Measurements from ENCODE around the gene WWOX. TPM values are rescaled to one million over a fixed set of nuclear protein-coding genes. Genes with fewer than 3 reads are reported as not detected.

Gene WWOX
- total RNA-seq, 6 donors from 2014 or later, result 18.7 to 167 (median 31.0) TPM

GRCh38 chr16:78799429-78799828 is 700.0 kb downstream of the WWOX start:
- no peak for ATAC-seq (ENCODE audit: low FRiP score in 2 of 2)

GRCh38 chr16:78800523-78800922 is 701.1 kb downstream of the WWOX start:
- DNase-seq, result no peak
- no peaks in the 10 kb centered on the region for H3K9me3 ChIP-seq
- 71 to 75% methylated on average over 3 of the region's 3 CpGs for WGBS, 2 donors

More at GRCh38 chr16:78799429-78799828, 700.0 kb downstream of the WWOX start:
- Histone ChIP-seq H3K27me3 (no peaks in the 10 kb centered on the region), H3K27ac (no peak overlapping the region), H3K36me3 (no peaks in the 10 kb centered on the region), H3K4me1 (no peaks in the 10 kb centered on the region), H3K9me3 (no peaks in the 10 kb centered on the region), H3K4me3 (no peak overlapping the region)
- TF ChIP-seq CTCF (IDR thresholded peaks at IDR 0.05) (no peak), POLR2AphosphoS5 (IDR thresholded peaks at IDR 0.05) (no peak), EP300 (IDR thresholded peaks at IDR 0.05) (no peak), POLR2A (IDR thresholded peaks at IDR 0.05) (no peak)
- DNase-seq, result no peak
- WGBS, 2 donors, result 73 to 88% methylated on average over 4 to 5 of the region's 5 CpGs

GRCh38 chr16:78804058-78804735 is 704.7 kb downstream of the WWOX start:
- no peak overlapping the region for H3K4me3 ChIP-seq
- H3K9me3 ChIP-seq, result peaks cover 0 to 4% (median 0%) of the 10 kb centered on the region in 4 donors
- H3K27me3 ChIP-seq, result no peaks in the 10 kb centered on the region
- WGBS, 2 donors, result 94 to 96% methylated on average over 13 of the region's 13 CpGs
- no peak overlapping the region for H3K27ac ChIP-seq
- no peaks in the 10 kb centered on the region for H3K36me3 ChIP-seq
- no peak for ATAC-seq (ENCODE audit: low FRiP score in 2 of 2)
- no peak for DNase-seq
- TF ChIP-seq CTCF (IDR thresholded peaks at IDR 0.05), result no peak
- no peak for TF ChIP-seq POLR2A (IDR thresholded peaks at IDR 0.05)
- TF ChIP-seq POLR2AphosphoS5 (IDR thresholded peaks at IDR 0.05), result no peak
- no peak for TF ChIP-seq EP300 (IDR thresholded peaks at IDR 0.05)
- no peaks in the 10 kb centered on the region for H3K4me1 ChIP-seq

More at GRCh38 chr16:78800523-78800922, 701.1 kb downstream of the WWOX start:
- no peaks in the 10 kb centered on the region for H3K36me3 ChIP-seq
- no peaks in the 10 kb centered on the region for H3K4me1 ChIP-seq
- no peak for TF ChIP-seq CTCF (IDR thresholded peaks at IDR 0.05)
- no peak for TF ChIP-seq POLR2AphosphoS5 (IDR thresholded peaks at IDR 0.05)
- TF ChIP-seq EP300 (IDR thresholded peaks at IDR 0.05), result no peak
- TF ChIP-seq POLR2A (IDR thresholded peaks at IDR 0.05), result no peak
- no peak for ATAC-seq (ENCODE audit: low FRiP score in 2 of 2)
- H3K27ac ChIP-seq, result no peak overlapping the region
- no peaks in the 10 kb centered on the region for H3K27me3 ChIP-seq
- H3K4me3 ChIP-seq, result no peak overlapping the region

- DNase-seq, result no peak
- 78 to 83% methylated on average over 5 of the region's 5 CpGs for WGBS, 2 donors
- no peaks in the 10 kb centered on the region for H3K36me3 ChIP-seq
Measured at GRCh38 chr16:78805556-78805955, 706.1 kb downstream of the WWOX start.

More at GRCh38 chr16:78805556-78805955, 706.1 kb downstream of the WWOX start:
- Histone ChIP-seq H3K4me3 (no peak overlapping the region), H3K9me3 (peaks cover 0 to 4% (median 0%) of the 10 kb centered on the region in 4 donors), H3K27ac (no peak overlapping the region), H3K4me1 (no peaks in the 10 kb centered on the region), H3K27me3 (no peaks in the 10 kb centered on the region)
- TF ChIP-seq EP300 (IDR thresholded peaks at IDR 0.05) (no peak), POLR2A (IDR thresholded peaks at IDR 0.05) (no peak), POLR2AphosphoS5 (IDR thresholded peaks at IDR 0.05) (no peak), CTCF (IDR thresholded peaks at IDR 0.05) (no peak)
- peak in 1 of 2 donors; percentile 48 for ATAC-seq (ENCODE audit: low FRiP score in 2 of 2)
